HepG2 (cell line): Measurements from ENCODE around the gene GDF9. TPM values are rescaled to one million over a fixed set of nuclear protein-coding genes. Genes with fewer than 3 reads are reported as not detected.
A peak's percentile ranks its signal among the peaks of the same experiment; 100 is the strongest.

ENCODE experiments used
- DZIP1 ChIP-seq: sonication (generic); formaldehyde crosslinking; IDR thresholded peaks from 2 replicates; pipeline ENCODE4 v1.5.0; 2020; ENCODE audit warnings: mild to moderate bottlenecking, missing genetic modification reagents
- HDAC6 ChIP-seq: fragments of 200-600 bp; sonication (generic); IDR thresholded peaks from 2 replicates; pipeline ENCODE4 v1.7.0; 2017; ENCODE audit warnings: mild to moderate bottlenecking, antibody characterized with exemption, low read length, low read depth
- HMGA1 ChIP-seq: sonication (generic); formaldehyde crosslinking; conservative IDR thresholded peaks from 2 replicates; pipeline ENCODE4 v1.4.0; 2020; ENCODE audit warnings: missing genetic modification reagents
- KAT7 ChIP-seq: IDR thresholded peaks from 2 replicates; pipeline ENCODE4 v1.6.1; 2018; ENCODE audit warnings: borderline replicate concordance, missing compliant biosample characterization
- MED1 ChIP-seq: sonication (generic); formaldehyde crosslinking; IDR thresholded peaks from 2 replicates; pipeline ENCODE4 v1.4.0; 2020; ENCODE audit warnings: missing genetic modification reagents
- MLLT10 ChIP-seq: sonication (generic); formaldehyde crosslinking; IDR thresholded peaks from 2 replicates; pipeline ENCODE4 v1.4.0; 2020; ENCODE audit warnings: missing genetic modification reagents
- ONECUT2 ChIP-seq: sonication (generic); formaldehyde crosslinking; IDR thresholded peaks from 2 replicates; pipeline ENCODE4 v1.4.0; 2020; ENCODE audit warnings: missing genetic modification reagents
- PRDM10 ChIP-seq: sonication (generic); formaldehyde crosslinking; IDR thresholded peaks from 2 replicates; pipeline ENCODE4 v1.4.0; 2020; ENCODE audit warnings: low read depth, missing genetic modification reagents
- RNF219 ChIP-seq: sonication (generic); formaldehyde crosslinking; IDR thresholded peaks from 2 replicates; pipeline ENCODE4 v1.5.0; 2020; ENCODE audit warnings: mild to moderate bottlenecking, missing genetic modification reagents
- SMAD1 ChIP-seq: sonication (generic); formaldehyde crosslinking; IDR thresholded peaks from 2 replicates; pipeline ENCODE4 v1.4.0; 2020; ENCODE audit warnings: missing genetic modification reagents, low read depth, mild to moderate bottlenecking, borderline replicate concordance
- SP2 ChIP-seq: sonication (generic); formaldehyde crosslinking; IDR thresholded peaks from 2 replicates; pipeline ENCODE4 v1.5.1; 2020; ENCODE audit warnings: mild to moderate bottlenecking, missing genetic modification reagents
- TBX2 ChIP-seq: sonication (generic); formaldehyde crosslinking; IDR thresholded peaks from 2 replicates; pipeline ENCODE4 v1.5.0; 2020; ENCODE audit warnings: missing genetic modification reagents, mild to moderate bottlenecking, borderline replicate concordance
- TGIF2 ChIP-seq: IDR thresholded peaks from 2 replicates; pipeline ENCODE4 v1.6.1; 2016; ENCODE audit warnings: control low read depth, missing compliant biosample characterization
- ZMAT5 ChIP-seq: sonication (generic); formaldehyde crosslinking; IDR thresholded peaks from 2 replicates; pipeline ENCODE4 v1.5.0; 2020; ENCODE audit warnings: mild to moderate bottlenecking, low read depth, missing genetic modification reagents, borderline replicate concordance
- ZNF580 ChIP-seq: IDR thresholded peaks from 2 replicates; pipeline ENCODE4 v1.6.1; 2016; ENCODE audit warnings: low read depth, borderline replicate concordance
- ZNF614 ChIP-seq: IDR thresholded peaks from 2 replicates; pipeline ENCODE4 v1.6.1; 2018; ENCODE audit warnings: missing biosample characterization, missing genetic modification reagents, inconsistent platforms, borderline replicate concordance
- ZNF644 ChIP-seq: IDR thresholded peaks from 2 replicates; pipeline ENCODE4 v1.6.1; 2016; ENCODE audit warnings: low read depth
- ZNF782 ChIP-seq: sonication (generic); formaldehyde crosslinking; IDR thresholded peaks from 2 replicates; pipeline ENCODE4 v1.4.0; 2020; ENCODE audit warnings: missing genetic modification reagents, mild to moderate bottlenecking, borderline replicate concordance
- ZSCAN30 ChIP-seq: sonication (generic); formaldehyde crosslinking; IDR thresholded peaks from 2 replicates; pipeline ENCODE4 v1.5.0; 2020; ENCODE audit warnings: mild to moderate bottlenecking, missing genetic modification reagents
- ZUFSP ChIP-seq: sonication (generic); formaldehyde crosslinking; IDR thresholded peaks from 2 replicates; pipeline ENCODE4 v1.9.0; 2021; ENCODE audit warnings: missing genetic modification reagents, mild to moderate bottlenecking, borderline replicate concordance
- polyA plus RNA-seq, 8 experiments: library from polyadenylated mRNA; depleted of rRNA in 3 of 8; stranded (reverse) in 7 of 8; unstranded in 1 of 8; fragments of >200 nt; fragmentation: Illumina TruSeq in 4 of 8; extraction: Trizol in 4 of 8; gene quantifications; 2 replicates each; pipeline versions ENCODE4 v1.2.1 to v1.2.3, GENCODE V29; 2011 to 2016; ENCODE audit warnings: low read depth in 4 of 8, missing spikeins in 1 of 8, mixed read lengths in 1 of 8; ENCODE audit not compliant: insufficient read depth in 1 of 8
- total RNA-seq, 5 experiments: library from RNA; depleted of rRNA; stranded (reverse); fragments of >200 nt; fragmentation: Illumina TruSeq; extraction: Trizol; gene quantifications; 2 replicates each; pipeline ENCODE4 v1.2.3, GENCODE V29; 2016; ENCODE audit warnings: low read depth in 1 of 5

GDF9 gene
- total and polyA plus RNA-seq, 2 of the 13 experiments (the other 11 are each of a cell fraction or from before 2014, with no cell fraction given): 0.33 to 0.38 TPM

- TF ChIP-seq HDAC6: no peak
- no peak for TF ChIP-seq ZNF614
- TF ChIP-seq ONECUT2 (CRISPR knock-in tag): no peak
- TF ChIP-seq MLLT10 (CRISPR knock-in tag): no peak
- peak; percentile 81; the same call in 1 of the 2 replicates for TF ChIP-seq PRDM10
- TF ChIP-seq MED1 (CRISPR knock-in tag): 0 out of 2 replicates have a peak, but pooled peaks have one; percentile 27
- no peak for TF ChIP-seq HMGA1 (CRISPR knock-in tag)
- TF ChIP-seq SMAD1 (CRISPR knock-in tag): no peak
- TF ChIP-seq ZNF580: no peak
- TF ChIP-seq ZMAT5: no peak
- peak; percentile 18; the same call in 1 of the 2 replicates for TF ChIP-seq ZNF644 (CRISPR knock-in tag)
- no peak for TF ChIP-seq ZUFSP (CRISPR knock-in tag)
- TF ChIP-seq SP2 (CRISPR knock-in tag): no peak
- no peak for TF ChIP-seq KAT7 (CRISPR knock-in tag)
- TF ChIP-seq ZNF782 (CRISPR knock-in tag): no peak
- no peak for TF ChIP-seq RNF219 (CRISPR knock-in tag)
- TF ChIP-seq DZIP1: no peak
- no peak for TF ChIP-seq TBX2 (CRISPR knock-in tag)
- TF ChIP-seq TGIF2: no peak
- TF ChIP-seq ZSCAN30 (CRISPR knock-in tag): no peak
Measured at GRCh38 chr5:132905938-132906337, 39.7 kb upstream of the GDF9 start (continued).
